NOMO-1 treated with DMSO at 0.1 percent for 48 hours (cell line): ENCODE data around the gene ARL2BP.

Source experiments
- DNase-seq: peaks from one replicate; lab custom pipeline; 2025; ENCODE audit not compliant: unreplicated experiment; lab: John Stamatoyannopoulos, UW

ARL2BP gene

DNA sequence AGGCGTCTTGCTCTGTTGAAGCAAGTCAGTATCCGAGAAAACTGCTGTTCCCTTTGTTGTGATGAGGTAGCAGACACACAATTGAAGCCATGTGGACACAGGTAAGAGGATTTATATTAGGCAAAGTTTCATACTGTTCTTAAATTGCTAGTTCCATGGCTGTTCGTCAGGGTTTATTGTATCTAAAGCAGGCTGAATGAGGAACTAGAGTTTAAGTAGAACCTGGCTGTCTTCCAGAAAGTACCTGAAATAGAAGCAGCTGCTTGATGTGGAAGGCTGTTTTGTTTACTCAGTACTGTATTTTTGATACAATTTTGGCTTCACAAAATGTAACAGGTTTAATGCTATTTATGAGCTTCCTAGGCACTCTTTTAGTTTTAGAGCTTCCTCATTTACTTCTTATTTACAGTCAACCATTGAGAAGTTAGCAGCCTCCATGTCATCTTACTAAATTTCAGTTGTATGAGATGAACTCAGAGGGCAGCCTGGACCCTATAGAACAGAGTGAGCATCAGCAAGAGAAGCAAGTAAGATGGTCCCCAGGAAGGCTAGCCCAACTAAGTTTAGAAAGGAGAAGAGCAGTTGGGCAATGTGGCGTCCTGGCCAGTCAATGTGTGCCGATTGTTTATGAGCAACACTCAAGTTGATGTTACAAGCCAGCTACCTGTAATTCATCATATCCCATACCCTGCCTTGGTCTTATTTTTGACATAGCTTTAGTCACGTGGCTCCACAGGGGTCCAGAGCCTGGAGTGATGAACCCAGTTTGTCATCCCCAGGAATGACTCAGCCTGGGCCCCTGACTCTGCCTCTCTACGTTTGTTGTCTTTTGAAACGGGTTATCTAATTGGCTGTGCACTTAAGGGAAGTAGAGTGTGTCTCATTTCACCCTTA is 9.7 kb upstream of the ARL2BP start:
- DNase-seq = peak; percentile 69

DNA sequence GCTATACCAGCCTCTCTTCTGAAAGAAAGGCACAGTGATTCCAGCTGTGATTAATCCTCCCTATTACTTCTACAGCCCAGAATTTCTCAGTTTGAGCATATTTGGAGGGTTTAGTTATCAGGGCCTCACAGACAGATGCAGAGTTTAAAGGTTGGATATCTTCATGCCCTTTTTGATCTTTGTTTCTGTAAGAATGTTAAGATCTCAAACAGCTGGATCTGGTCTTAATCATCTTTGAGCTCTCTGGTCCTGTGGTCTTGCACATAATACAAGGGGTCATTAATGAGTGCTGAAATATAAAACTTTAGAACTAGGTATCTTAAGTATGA is 9.1 kb upstream of the ARL2BP start:
- DNase-seq = no peak

DNA sequence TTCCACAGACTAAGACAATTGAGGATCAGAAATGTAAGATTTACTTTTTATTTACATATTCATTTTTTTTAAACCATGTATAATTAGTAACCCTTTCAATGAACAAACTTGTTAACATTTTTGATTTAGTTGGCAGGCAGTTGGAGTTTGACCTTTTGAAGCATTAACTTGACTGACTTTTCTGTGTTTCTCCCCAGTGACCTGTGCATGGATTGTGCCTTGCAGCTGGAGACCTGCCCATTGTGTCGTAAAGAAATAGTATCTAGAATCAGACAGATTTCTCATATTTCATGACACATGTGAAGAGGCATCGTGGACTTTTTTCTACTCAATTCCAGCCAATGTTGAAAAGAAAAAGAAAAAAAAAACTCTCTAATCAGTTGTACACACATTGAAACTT is 6.4 kb upstream of the ARL2BP start:
- DNase-seq = no peak

DNA sequence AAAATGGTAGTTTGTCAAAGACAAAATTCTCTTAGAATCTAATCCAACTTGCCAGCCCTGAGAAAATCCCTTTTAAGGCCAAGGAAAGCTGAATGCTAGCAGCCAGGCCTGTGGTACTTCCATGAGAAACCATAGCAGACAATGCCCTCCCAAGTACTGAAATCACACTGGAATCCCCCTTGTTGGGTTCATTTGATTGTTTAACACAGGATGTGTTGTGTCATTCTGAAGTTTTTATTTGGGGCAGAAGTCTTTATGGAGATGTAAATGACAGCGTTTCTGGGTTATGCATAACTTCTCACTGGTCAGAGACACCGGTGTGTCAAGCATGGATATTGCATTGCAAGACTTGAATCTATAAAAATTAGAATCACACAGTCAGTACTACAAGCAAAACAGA is 6.0 kb upstream of the ARL2BP start:
- DNase-seq = no peak

DNA sequence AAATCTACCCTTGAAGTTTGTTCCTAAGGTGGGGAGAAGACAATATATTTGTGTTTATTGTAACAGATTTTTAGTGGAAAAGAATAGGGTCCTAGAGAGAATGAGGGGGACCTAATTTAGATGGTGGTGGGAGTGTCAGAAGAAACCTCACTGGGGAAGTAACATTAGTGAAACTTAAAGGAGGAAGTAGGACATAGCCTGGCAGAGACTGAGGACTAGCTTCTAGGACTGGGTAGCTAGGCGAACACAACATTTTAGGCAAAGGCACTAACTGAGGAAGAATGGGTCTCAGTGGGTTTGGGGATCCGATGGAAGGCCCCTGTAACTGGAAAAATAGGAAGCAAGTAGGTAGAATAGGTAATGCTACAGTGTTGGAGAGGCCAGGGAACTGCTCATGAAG is 4.2 kb upstream of the ARL2BP start:
- DNase-seq = peak; percentile 86

DNA sequence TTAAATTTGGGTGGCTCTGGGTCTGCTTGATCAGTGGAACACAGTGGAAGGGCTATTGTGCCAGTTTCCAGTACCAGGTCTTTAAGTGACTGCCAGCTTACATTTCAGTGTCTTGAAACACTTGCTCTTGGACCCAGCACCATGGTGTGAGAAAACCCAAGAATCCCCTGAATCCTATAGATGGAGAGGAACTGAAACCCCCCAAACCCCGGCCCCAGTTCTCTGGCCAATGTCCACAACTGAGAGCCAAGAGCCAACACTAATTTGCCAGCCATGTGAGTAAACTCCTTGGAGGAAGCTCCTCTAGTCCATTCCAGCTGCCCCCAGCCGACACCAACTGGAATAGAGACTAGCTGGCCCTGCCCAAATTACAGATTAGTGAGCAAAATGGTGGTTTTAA is 2.4 kb upstream of the ARL2BP start:
- DNase-seq = no peak

DNA sequence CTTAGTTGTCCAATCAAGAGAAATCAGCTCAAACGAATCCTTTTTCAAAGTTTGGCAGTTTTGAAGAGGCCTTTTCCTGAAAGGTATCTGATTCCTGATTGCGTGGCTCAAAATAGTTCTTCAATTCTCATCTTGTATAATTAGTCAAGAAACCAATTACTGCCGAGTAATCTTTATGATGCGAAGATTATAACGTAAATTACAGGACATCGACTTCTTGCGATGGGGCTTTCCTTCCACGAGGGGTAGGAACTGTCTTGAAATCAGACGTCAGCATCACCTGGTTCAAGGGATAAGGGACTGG is 644 bp upstream of the ARL2BP start:
- no peak for DNase-seq

DNA sequence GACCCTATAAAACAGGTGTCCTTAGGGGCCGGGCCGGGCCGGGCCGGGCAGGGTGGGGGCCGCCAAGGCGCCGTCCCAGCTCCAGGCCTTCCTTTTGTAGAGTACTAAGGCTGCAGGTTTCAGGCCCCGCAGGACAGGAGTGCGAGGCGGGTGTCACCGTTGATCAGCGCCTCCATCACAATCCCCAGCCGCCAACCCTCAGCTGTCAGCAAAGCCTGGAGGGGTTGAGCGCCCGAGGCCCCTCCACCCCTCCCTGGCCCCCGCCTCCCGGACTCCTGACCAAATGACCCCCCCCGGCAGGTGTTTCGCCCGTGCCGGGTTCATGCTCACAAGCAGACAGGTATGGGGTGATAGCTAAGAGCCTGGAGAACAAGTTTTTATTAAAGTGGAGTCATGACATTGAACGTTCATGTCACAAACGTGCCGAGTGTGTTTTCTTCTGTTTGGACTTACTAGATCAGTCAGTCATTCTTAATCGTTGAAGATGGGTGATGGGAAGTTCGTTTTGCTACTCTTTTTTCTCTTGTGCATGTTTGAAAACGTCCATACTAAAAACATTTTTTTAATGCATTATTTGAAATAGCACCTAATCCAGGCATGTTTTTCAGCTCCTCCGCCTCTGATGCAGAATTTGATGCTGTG is 534 bp downstream of the ARL2BP start:
- DNase-seq = peak; percentile 26

DNA sequence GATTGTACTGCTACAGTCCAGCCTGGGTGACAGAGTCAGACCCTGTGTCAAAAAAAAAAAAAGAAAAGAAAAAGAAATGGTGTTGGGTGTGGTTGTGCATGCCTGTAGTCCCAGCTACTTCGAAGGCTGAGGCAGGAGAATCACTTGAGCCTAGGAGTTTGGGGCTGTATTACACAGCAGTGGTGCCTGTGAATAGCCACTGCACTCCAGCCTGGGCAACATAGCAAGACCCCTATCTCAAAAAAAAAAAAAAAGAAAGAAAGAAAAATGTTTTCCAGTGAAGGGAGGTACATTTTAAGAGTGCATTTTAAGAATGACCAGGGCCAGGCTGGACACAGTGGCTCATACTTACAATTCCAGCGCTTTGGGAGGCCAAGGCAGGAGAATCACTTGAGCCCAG is 6.3 kb downstream of the ARL2BP start:
- DNase-seq = no peak

DNA sequence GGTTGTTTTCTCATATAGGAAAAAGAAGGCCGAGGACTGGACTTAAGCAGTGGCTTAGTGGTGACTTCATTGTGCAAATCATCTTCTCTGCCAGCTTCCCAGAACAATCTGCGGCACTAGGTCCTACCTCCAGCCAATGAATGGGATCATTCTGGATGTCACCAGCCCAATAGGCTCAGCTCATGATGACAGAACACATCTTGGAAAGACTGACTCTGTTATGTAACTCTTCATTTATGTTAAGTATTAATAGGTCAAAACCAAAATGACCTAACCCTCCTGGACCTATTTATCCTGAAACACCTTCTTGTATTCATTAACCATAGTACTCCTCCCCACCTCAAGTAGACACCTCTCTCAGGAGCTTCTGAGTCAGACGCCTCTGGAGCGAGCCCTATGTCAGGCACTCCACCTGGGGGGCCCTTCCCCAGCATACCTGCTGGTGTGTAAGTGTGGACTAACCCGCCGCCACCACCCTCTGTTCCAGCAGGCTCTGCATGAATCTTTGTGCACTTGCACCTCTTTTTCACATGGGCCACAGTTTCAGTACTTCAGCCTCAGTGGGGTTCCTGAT is 7.2 kb downstream of the ARL2BP start:
- no peak for DNase-seq

DNA sequence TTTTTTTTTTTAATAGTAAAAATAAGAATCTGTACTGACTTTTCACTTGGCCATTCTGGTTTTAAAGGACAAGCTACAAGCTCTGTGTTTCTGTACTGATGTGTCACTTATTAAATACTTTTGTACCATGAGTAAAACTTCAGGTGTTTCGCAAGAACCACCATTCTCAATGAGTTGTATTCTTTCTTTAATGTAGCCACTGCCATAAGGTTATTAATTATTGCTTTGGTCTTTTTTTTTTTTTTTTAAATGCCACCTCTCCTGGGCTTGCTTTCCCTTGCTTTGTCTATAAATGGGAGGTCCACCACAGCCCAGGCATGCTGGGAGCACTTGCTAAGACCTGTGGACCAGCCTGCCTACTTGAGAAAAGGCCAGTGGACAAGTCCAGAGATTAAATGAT is 8.4 kb downstream of the ARL2BP start:
- DNase-seq = no peak

DNA sequence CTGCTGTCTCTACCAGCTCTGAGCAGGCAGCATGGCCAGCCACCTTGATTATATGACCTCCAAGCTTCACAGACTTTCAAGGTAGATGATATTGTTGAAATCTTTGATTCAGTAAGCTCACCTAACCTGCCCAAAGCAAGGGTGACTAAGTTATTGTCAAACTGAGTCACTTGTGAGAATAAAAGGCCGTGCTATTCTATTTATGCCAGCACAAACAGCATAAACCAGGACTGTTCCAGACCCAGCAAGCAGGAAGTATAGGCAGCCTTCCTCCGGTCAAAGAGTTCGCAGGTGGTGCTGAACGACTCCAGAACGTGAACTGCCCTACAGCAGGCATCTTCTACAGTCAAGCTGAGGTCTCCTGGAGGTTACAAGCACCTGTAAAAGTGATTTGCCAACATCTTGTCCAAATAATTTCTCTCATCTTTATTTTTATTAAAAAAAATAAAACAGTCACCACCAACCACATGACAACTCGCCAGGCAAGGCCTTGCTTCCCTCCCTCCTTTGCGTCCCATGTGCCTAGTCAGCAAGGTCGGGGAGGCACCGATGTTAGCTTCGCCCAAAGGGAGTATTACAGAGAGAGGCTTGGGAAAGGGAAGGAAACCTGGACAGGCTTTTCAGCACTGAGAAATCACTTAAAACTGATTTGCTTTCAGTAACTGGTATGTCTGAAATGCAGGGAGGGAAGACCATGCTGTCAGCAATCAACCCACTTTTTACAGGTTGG is 10.8 kb downstream of the ARL2BP start:
- no peak for DNase-seq

DNA sequence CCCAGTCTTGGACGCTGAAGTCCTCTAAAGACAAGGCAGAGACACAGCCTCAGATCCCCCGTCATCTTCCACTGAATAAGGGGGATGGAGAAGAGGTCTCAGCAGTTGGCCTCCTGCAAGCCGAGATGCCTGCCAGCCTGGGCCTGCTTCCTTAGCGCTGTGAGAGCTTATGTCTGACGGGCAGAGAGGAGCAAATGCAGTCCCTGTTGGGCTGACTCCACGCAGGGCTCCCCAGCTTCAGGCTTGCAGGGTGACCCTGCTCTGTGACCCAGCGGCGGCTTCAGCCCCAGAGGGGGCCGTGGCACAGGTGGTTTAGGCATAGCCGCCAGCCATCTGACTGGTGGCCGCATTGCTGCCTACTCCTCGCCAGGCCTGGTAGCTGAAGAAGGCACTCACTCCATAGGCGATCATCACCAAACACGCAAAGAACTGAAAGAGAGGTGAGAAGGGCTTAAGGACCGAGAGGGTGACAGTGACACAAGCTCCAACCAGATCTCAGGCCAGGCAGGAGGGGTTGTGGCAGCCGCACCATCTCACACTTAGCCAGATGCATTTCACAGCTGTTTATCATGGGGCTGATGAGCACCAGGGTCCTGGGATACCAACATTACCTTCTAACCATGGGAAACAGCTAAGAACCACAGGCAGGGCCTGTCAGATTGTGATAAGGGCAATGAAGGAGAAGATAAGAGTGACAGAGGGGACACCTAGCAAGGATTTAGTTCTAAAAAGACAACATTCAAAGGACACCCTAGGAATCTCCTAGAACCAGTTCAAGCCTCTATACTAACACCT is 11.7 kb downstream of the ARL2BP start:
- DNase-seq = no peak

DNA sequence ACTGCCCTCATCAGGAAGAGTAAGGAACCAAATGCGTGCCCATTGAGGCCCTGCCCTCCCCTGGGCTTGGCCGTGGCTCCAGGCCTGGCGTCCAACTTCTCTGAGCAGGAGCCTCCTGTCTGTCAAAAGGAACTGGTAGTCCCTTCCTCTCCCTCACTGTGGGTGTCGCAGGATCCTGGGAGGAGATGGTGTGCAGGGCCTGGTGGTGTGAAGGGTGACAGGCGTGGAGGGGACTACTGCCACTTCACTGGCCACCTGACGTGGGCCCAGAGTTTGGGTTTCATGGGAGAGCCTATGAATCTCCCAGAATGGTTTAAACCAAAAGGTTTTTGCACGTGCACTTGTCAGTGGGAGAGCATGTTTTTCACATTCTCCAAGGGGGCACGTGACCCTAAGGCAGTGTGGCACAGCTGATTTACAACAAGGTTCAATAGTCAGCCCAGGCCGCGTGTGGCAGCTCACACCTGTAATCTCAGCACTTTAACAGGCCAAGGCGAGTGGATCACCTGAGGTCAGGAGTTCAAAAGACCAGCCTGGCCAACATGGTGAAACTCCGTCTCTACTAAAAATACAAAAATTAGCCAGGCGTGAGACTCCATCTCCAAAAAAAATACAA is 12.5 kb downstream of the ARL2BP start:
- DNase-seq = no peak

DNA sequence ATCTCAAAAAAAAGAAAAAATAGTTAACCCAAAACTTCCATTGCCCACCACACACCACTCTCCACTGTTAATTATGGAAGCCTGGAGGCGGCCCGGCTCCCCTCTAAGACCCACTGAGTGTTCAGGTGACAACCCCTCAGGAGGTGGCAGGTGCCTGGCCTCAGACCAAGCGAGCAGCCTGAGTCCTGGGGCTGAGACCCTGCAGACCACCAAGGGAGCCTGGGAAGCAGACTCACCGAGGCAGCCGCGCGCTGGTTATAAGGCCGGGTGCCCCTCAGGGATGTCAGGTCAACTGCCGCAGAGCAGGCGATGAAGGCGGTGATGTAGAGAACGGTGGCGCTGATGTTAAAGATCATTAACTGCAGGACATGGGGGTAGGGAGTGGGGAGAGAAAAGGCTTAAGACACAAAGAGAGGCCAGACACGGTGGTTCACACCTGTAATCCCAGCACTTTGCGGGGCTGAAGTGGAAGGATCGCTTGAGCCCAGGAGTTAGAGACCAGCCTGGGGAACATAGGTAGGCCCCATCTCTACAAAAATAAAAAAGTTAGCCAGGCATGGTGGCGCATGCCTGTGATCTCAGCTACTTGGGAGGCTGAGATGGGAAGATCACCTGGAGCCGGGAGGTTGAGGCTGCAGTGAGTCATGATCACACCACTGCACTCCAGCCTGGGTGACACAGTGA is 13.3 kb downstream of the ARL2BP start:
- DNase-seq = no peak

DNA sequence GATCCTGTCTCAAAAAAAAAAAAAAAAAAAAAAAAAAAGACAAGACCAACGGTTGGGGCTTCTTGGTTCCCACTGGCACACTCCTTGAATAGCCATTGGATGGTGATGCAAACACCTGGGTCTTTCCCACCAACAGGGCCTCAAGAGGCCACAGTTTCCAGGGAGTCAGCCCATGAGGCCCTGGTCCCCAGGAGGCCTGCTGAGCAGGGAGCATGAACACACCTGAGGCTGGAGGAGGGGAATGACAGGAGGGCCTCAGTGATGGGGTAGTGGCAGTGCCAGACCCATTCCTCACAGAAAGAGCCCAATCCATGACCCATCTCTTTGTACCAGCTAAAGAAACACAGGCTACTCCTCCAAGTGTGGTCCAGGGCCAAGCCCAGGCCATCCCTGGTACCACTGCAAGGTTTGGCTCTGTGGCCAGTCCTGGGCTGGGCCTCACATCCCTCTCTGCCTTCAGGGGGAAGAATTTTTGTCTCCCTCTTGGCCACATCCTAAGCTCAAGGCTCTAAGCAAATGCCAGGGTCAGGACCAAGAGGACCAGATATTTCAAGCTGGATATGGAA is 13.9 kb downstream of the ARL2BP start:
- no peak for DNase-seq

DNA sequence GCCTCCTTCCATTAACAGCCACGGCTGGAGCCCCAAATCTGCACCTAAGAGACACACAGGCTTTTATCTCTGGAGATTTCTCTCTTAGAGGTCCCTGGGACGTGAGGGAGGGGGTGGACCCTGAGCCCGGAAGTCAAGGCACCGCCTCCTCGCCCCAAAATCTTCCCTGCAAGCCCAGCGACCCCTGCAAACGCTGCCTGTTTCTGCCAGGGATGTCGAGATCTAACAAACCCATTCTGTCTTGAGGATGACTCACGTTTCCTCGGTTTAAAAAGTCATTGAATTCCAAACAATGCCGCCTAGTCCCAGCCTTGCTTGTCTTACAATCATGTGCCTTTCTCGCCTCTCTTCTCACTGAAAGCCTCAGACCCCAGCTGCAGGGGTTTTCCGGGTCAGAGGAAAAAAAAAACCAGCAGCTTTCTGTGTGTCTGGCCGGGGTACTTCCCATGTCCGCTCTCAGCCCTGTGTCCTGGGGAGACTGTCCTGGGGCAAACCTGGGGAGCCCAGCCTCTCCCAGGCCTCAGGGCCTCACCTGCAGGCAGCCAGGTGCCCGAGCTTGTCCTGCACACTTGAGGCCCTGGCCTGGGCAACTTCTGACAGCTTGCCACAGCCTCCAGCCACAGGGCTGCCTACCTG is 15.4 kb downstream of the ARL2BP start:
- no peak for DNase-seq

DNA sequence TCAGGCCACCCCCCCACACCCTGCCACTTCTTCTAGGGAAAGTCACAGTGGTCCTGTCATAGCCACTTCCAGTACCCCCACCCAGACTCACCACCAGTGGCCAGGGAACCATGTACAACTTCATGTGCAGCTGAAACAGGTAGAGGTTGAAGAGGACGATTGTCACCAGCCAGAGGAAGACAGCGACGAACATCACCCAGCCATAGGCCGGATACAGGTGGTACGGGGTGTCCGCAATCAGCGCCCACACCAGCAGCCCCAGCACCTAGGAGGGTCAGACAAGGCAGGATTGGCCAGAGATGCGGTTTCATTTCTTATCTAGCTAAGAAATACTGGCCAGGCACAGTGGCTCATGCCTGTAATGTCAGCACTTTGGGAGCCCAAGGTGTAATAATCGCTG is 16.7 kb downstream of the ARL2BP start:
- DNase-seq = no peak

DNA sequence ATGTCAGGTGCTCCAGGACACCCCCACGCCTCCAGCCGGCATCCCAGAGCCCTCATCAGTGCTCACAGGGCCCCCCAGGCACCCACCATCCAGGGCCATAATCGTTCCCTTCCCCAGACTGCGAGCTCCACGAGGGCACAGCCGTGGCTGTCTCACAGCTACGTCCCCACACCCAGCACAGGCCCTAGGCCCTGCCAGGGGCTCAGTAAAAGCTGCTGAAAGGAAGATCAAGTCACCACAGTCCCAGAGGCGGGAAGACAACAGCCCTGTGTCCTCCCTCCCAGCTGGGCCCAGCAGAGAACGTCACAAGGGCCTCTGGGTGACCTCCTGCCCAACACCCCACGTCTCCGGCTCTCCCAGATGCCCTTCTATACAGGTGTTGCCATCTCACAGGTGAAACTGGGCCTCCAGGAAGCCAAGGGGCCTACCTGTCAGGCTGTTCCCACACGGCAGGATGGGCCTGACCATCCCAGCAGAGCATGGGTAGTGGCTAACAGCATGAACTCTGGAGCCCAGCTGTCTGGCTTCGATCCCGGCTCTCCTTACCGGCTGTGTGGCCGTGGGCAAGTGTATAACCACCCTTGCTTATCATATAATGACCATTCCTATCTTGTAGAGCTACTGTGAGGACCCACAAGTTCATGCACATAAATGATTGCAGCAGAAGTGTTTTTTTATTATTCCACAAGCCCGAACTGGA is 17.9 kb downstream of the ARL2BP start:
- DNase-seq = no peak
